Measurements from ENCODE around the gene DPP6. TPM values are rescaled to one million over a fixed set of nuclear protein-coding genes. Genes with fewer than 3 reads are reported as not detected.
A peak's percentile ranks its signal among the peaks of the same experiment; 100 is the strongest.

DPP6 gene
- total and polyA plus RNA-seq, 9 of the 15 experiments (the other 6 are each of a cell fraction or from before 2014, with no cell fraction given) = not detected

DNA sequence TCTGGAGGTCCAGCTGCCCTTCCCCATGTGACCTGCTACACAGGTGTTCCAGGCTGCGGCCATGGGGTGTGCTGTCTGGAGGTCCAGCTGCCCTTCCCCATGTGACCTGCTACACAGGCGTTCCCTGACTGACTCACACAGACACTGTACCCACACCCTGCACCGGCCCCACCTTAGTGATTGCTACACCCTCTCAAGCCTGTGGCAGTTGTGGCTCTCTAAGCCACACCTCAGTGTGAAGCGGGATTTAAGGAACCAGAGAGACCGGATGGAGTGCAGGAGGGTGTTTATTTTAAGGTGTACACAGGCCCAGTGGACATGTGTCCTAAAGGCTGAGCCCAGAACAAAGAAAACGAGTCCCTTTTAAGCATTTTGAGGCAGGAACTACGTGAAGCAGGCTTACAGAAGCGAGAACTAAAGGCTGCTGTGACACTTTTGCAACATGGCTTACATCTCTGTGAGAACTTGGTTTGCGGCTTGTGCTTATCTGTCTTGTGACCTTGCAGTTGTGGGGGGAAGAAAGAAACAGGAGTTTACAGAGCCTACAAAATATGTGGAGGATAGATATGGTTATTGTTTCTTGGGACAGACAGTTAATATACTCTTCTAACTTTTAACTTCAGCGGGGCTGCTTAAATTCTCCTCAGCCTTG is 624.4 kb downstream of the DPP6 start (continued):
- no peak for TF ChIP-seq ZNF518B (CRISPR knock-in tag; IDR thresholded peaks at IDR 0.05)
- TF ChIP-seq DEAF1 (CRISPR knock-in tag; IDR thresholded peaks at IDR 0.05) = no peak
- TF ChIP-seq SFPQ (IDR thresholded peaks at IDR 0.05; ENCODE audit: low read depth, low read length) = no peak
- TF ChIP-seq ZNF408 (CRISPR knock-in tag; IDR thresholded peaks at IDR 0.05; ENCODE audit: low read depth) = no peak
- 0 out of 2 replicates have a peak, but pooled peaks have one; percentile 46 for TF ChIP-seq CREM (IDR thresholded peaks at IDR 0.05; ENCODE audit: low read depth)
- no peak for TF ChIP-seq ZNF12 (CRISPR knock-in tag; IDR thresholded peaks at IDR 0.05)
- TF ChIP-seq BHLHE40 (IDR thresholded peaks at IDR 0.05; ENCODE audit: low read length) = peak; percentile 63
- TF ChIP-seq MAZ (CRISPR knock-in tag; conservative IDR thresholded peaks at IDR 0.05 in 1 of 2, IDR thresholded peaks at IDR 0.05 in 1 of 2) = peak; percentile 48 to 50; a peak in 3 of 4 replicates
- TF ChIP-seq ZEB2 (IDR thresholded peaks at IDR 0.05) = peak; percentile 92
- TF ChIP-seq CREBBP (IDR thresholded peaks at IDR 0.05; ENCODE audit: low read depth, low read length) = no peak
- peak; percentile 69; the same call in 1 of the 2 replicates for TF ChIP-seq MTA1 (IDR thresholded peaks at IDR 0.05; ENCODE audit: borderline replicate concordance)
- TF ChIP-seq E2F3 (CRISPR knock-in tag; IDR thresholded peaks at IDR 0.05) = no peak
- TF ChIP-seq SMARCC2 (IDR thresholded peaks at IDR 0.05; ENCODE audit: low read depth) = peak; percentile 83
- TF ChIP-seq STAT6 (CRISPR knock-in tag; IDR thresholded peaks at IDR 0.05) = 0 out of 2 replicates have a peak, but pooled peaks have one; percentile 74
- TF ChIP-seq NCOA2 (IDR thresholded peaks at IDR 0.05; ENCODE audit: partially characterized antibody in 2 of 2) = peak in 1 of 2 experiments; percentile 9
- peak; percentile 92 for TF ChIP-seq USF1 (CRISPR knock-in tag; IDR thresholded peaks at IDR 0.05)
